Ishikawa (cell line): ENCODE results near the gene ACSM2B.

Experiments used
- EGR1 ChIP-seq: IDR thresholded peaks from 2 replicates; pipeline ENCODE4 v1.6.1; 2012
- EP300 ChIP-seq: IDR thresholded peaks from 2 replicates; pipeline ENCODE4 v1.6.1; 2012; ENCODE audit warnings: borderline replicate concordance
- RAD21 ChIP-seq: IDR thresholded peaks from 2 replicates; pipeline ENCODE4 v1.6.1; 2012; ENCODE audit warnings: low read depth
- TAF1 ChIP-seq: IDR thresholded peaks from 2 replicates; pipeline ENCODE4 v1.6.1; 2012; ENCODE audit warnings: low read depth, mild to moderate bottlenecking
- ZBTB7A ChIP-seq: IDR thresholded peaks from 2 replicates; pipeline ENCODE4 v1.6.1; 2012; ENCODE audit warnings: low read depth
- TF ChIP-seq, protein P1 (sequence below): IDR thresholded peaks from 2 replicates; pipeline ENCODE4 v1.6.1; 2012; ENCODE audit warnings: low read depth, mild to moderate bottlenecking
- TF ChIP-seq, protein P2 (sequence below): IDR thresholded peaks from 2 replicates; pipeline ENCODE4 v1.6.1; 2012

DNA sequence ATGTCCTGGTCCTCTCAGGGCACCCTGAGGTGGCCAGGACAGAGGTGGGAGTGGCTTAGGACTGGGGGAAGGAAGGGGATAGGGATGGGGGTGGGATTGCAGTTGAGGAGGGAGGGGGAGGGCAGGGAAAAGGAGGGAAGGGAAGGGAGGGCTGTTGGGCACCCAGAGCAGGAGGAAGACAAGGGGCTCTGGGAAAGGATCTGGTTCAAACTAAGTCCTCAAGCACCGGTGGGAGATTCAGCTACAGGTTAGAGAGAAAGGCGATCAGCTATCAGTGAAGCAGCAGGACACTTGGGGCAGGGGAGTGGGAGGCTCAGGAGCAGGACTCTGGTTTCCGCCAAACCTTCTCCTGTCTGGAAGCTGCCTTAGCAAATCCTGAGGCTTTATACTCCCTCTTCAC, 44.6 kb upstream of the ACSM2B start:
- TF ChIP-seq, protein P1, sequence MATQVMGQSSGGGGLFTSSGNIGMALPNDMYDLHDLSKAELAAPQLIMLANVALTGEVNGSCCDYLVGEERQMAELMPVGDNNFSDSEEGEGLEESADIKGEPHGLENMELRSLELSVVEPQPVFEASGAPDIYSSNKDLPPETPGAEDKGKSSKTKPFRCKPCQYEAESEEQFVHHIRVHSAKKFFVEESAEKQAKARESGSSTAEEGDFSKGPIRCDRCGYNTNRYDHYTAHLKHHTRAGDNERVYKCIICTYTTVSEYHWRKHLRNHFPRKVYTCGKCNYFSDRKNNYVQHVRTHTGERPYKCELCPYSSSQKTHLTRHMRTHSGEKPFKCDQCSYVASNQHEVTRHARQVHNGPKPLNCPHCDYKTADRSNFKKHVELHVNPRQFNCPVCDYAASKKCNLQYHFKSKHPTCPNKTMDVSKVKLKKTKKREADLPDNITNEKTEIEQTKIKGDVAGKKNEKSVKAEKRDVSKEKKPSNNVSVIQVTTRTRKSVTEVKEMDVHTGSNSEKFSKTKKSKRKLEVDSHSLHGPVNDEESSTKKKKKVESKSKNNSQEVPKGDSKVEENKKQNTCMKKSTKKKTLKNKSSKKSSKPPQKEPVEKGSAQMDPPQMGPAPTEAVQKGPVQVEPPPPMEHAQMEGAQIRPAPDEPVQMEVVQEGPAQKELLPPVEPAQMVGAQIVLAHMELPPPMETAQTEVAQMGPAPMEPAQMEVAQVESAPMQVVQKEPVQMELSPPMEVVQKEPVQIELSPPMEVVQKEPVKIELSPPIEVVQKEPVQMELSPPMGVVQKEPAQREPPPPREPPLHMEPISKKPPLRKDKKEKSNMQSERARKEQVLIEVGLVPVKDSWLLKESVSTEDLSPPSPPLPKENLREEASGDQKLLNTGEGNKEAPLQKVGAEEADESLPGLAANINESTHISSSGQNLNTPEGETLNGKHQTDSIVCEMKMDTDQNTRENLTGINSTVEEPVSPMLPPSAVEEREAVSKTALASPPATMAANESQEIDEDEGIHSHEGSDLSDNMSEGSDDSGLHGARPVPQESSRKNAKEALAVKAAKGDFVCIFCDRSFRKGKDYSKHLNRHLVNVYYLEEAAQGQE, result no peak
- no peak for TF ChIP-seq EGR1
- TF ChIP-seq EP300, result no peak
- no peak for TF ChIP-seq TAF1
- no peak for TF ChIP-seq RAD21
- TF ChIP-seq, protein P2, sequence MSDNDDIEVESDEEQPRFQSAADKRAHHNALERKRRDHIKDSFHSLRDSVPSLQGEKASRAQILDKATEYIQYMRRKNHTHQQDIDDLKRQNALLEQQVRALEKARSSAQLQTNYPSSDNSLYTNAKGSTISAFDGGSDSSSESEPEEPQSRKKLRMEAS, result no peak
- no peak for TF ChIP-seq ZBTB7A
